IPS DF 6.9 (cell line): ENCODE measurements around the gene PRPF40A.

Source experiments
- DNase-seq: peaks from one replicate; pipeline ENCODE4 v3.0.0-alpha.2; 2013; ENCODE audit warnings: low read depth, low spot score
- H3K27ac ChIP-seq: one replicate; pipeline ENCODE4 v1.5.1; 2013; ENCODE audit warnings: low read length, control low read depth
- H3K27me3 ChIP-seq: 2 replicates; pipeline ENCODE4 v1.6.1; 2013; ENCODE audit warnings: mild to moderate bottlenecking, low read length; ENCODE audit not compliant: control insufficient read depth, insufficient read depth
- H3K36me3 ChIP-seq: 2 replicates; pipeline ENCODE4 v1.6.1; 2013; ENCODE audit warnings: low read length; ENCODE audit not compliant: control insufficient read depth, insufficient read depth
- H3K4me1 ChIP-seq: 2 replicates; pipeline ENCODE4 v1.6.1; 2013; ENCODE audit warnings: low read length; ENCODE audit not compliant: control insufficient read depth, insufficient read depth
- H3K4me3 ChIP-seq: 2 replicates; pipeline ENCODE4 v1.5.1; 2013; ENCODE audit warnings: mild to moderate bottlenecking, low read length
- H3K9me3 ChIP-seq: 2 replicates; pipeline ENCODE4 v1.6.1; 2013; ENCODE audit warnings: low read length, inconsistent platforms; ENCODE audit not compliant: control insufficient read depth, insufficient read depth
- WGBS: extraction: QIAGEN DNeasy Blood & Tissue Kit; methylation state at CpG from one replicate; pipeline ENCODE4 v1.1.7; 2013; ENCODE audit warnings: mixed read lengths, missing lambda C conversion rate; ENCODE audit not compliant: insufficient read length, insufficient coverage; 5-methylcytosine and 5-hydroxymethylcytosine counted together

Gene PRPF40A

GRCh38 chr2:152718076-152718908 lies 1.0 kb upstream of the PRPF40A start, which contains the start of gene ARL6IP6:
ARL6IP6 (plus strand) TSS chr2:152718620; CDS start chr2:152718625, 5 bp downstream.
- Histone ChIP-seq H3K27me3 (no peaks in the 10 kb centered on the region), H3K36me3 (no peaks in the 10 kb centered on the region; the same call in 1 of the 2 replicates), H3K9me3 (no peaks in the 10 kb centered on the region), H3K27ac (no peak within 1 kb of the TSS), H3K4me3 (peak within 1 kb of the TSS; percentile 91), H3K4me1 (no peaks in the 10 kb centered on the region)
- no CpG with 5 or more reads among the region's 87 CpGs for WGBS
- peak; percentile 63 for DNase-seq

GRCh38 chr2:152716805-152717227 lies 445 bp downstream of the PRPF40A start:
- Histone ChIP-seq H3K27me3 (no peaks in the 10 kb centered on the region), H3K4me1 (no peaks in the 10 kb centered on the region), H3K9me3 (no peaks in the 10 kb centered on the region), H3K4me3 (peak overlapping the region; percentile 91), H3K27ac (no peak overlapping the region), H3K36me3 (no peaks in the 10 kb centered on the region; the same call in 1 of the 2 replicates)
- no CpG with 5 or more reads among the region's 13 CpGs for WGBS
- no peak for DNase-seq

DNA sequence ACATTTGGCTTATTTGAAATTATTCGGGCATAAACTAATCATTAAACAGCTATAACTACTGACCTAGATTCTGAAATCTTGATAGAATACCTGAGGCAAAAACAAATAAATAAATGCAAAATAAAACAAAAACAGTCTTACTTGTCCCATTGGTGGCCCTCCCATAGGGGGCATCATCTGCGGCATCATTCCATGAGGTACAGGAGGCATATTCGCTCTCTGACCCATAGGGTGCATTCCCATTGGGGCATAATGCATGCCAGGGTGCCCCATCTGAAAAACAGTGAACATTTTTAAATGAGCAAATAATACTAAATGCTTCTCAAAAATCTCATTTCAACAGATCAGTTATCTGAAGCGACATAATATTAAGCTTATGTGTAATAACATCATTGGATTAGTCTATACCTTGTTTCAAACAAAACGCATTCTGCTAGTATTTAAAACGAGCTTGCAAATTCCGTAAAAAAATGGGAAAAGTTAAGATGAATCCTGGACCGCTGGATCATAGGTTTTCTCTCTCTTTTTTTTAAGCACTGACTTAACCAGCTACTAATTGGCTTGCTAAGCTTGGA lies 1.3 kb downstream of the PRPF40A start:
- peak overlapping the region; percentile 91; the same call in 1 of the 2 replicates for H3K4me3 ChIP-seq
- no CpG with 5 or more reads among the region's 8 CpGs for WGBS
- no peaks in the 10 kb centered on the region for H3K4me1 ChIP-seq
- H3K27me3 ChIP-seq, result no peaks in the 10 kb centered on the region
- no peak for DNase-seq
- no peaks in the 10 kb centered on the region; the same call in 1 of the 2 replicates for H3K36me3 ChIP-seq
- H3K9me3 ChIP-seq, result no peaks in the 10 kb centered on the region
- H3K27ac ChIP-seq, result no peak overlapping the region

- no peak overlapping the region for H3K27ac ChIP-seq
- H3K27me3 ChIP-seq, result no peaks in the 10 kb centered on the region
- no peak for DNase-seq
- no peak overlapping the region for H3K4me3 ChIP-seq
- no peaks in the 10 kb centered on the region for H3K4me1 ChIP-seq
- no peaks in the 10 kb centered on the region for H3K9me3 ChIP-seq
- no peaks in the 10 kb centered on the region; the same call in 1 of the 2 replicates for H3K36me3 ChIP-seq
- WGBS, result no CpG with 5 or more reads among the region's 1 CpG
Measured at GRCh38 chr2:152715112-152715511, 2.1 kb downstream of the PRPF40A start.

GRCh38 chr2:152710713-152711112 lies 6.5 kb downstream of the PRPF40A start:
- H3K27me3 ChIP-seq, result no peaks in the 10 kb centered on the region
- WGBS, result no CpG with 5 or more reads among the region's 2 CpGs
- no peaks in the 10 kb centered on the region for H3K9me3 ChIP-seq
- peaks cover 3% of the 10 kb centered on the region; the same call in 1 of the 2 replicates for H3K36me3 ChIP-seq
- H3K4me3 ChIP-seq, result no peak overlapping the region
- no peak for DNase-seq
- H3K27ac ChIP-seq, result no peak overlapping the region
- H3K4me1 ChIP-seq, result no peaks in the 10 kb centered on the region

DNA sequence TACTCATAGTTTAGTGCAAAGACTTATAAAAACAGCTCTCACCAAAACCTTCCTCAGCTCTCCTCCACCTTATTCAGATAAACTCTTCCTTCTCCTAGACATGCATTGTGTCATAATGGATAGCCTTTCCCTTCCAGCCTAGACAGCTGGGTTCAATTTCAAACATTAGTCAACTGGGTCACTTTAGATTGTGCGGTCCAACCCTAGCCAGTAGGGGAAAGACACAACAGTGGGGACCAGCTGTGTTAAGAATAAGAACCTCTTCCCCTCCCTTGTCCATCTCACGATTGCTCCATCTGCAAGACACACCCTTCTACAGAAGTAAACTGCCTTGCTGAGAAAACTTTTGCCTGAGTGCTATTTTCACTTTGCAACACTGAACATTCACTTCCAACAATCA lies 8.5 kb downstream of the PRPF40A start:
- H3K9me3 ChIP-seq, result no peaks in the 10 kb centered on the region
- no peak overlapping the region for H3K27ac ChIP-seq
- no peak for DNase-seq
- no peak overlapping the region for H3K4me3 ChIP-seq
- no peaks in the 10 kb centered on the region for H3K4me1 ChIP-seq
- WGBS, result no CpG with 5 or more reads among the region's 2 CpGs
- peaks cover 3% of the 10 kb centered on the region; the same call in 1 of the 2 replicates for H3K36me3 ChIP-seq
- no peaks in the 10 kb centered on the region for H3K27me3 ChIP-seq

DNA sequence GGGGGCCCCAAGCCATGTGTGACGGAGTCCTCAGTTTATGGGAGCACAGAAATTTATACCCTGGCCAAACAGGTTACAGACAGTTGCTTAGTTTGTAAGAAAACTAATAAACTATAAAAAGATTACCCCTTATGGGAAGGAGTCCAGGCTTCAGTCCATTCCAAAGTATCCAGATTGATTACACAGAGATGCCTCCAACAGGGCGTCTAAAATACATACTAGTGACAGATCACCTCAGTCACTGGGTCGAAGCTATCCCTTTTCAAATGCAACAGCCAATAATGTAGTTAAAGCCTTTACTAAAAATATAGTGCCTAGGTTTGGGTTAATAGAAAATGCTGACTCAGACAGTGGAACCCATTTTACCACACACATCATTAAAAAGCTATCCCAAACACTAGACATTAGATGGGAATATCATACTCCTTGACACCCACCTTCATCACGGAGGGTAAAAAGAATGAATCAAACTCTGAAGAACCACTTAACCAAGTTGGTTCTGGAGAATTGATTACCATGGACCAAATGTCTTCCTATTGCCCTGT lies 10.7 kb downstream of the PRPF40A start:
- H3K4me3 ChIP-seq, result no peak overlapping the region
- no peak for DNase-seq
- H3K27ac ChIP-seq, result no peak overlapping the region
- no peaks in the 10 kb centered on the region for H3K4me1 ChIP-seq
- WGBS, result no CpG with 5 or more reads among the region's 4 CpGs
- H3K27me3 ChIP-seq, result no peaks in the 10 kb centered on the region
- no peaks in the 10 kb centered on the region for H3K9me3 ChIP-seq
- H3K36me3 ChIP-seq, result peaks cover 9% of the 10 kb centered on the region; the same call in 1 of the 2 replicates

DNA sequence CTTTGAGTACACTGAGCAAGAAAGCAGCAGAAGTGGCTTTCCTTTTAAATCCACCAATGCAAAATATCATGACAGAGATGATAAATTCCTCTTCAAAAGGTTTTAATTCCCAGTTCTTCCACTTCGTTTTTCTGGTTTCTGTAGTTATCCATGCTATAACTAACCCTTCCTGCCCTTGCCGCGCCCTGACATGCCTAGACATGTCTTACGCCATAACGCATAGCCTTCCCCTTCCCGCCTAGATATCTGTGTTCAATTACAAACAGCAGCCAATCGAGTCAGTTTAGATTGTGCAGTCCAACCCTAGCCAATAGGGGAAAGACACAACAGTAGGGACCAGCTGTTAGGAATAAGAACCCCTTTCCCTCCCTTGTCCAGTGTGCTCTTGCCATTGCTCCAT lies 16.1 kb downstream of the PRPF40A start:
- H3K4me1 ChIP-seq, result no peaks in the 10 kb centered on the region
- H3K36me3 ChIP-seq, result peaks cover 6% of the 10 kb centered on the region; the same call in 1 of the 2 replicates
- H3K27ac ChIP-seq, result no peak overlapping the region
- no peak overlapping the region for H3K4me3 ChIP-seq
- no peaks in the 10 kb centered on the region for H3K27me3 ChIP-seq
- H3K9me3 ChIP-seq, result no peaks in the 10 kb centered on the region
- WGBS, result no CpG with 5 or more reads among the region's 7 CpGs
- no peak for DNase-seq

- no peaks in the 10 kb centered on the region; the same call in 1 of the 2 replicates for H3K36me3 ChIP-seq
- H3K4me3 ChIP-seq, result no peak overlapping the region
- H3K27me3 ChIP-seq, result no peaks in the 10 kb centered on the region
- no peak for DNase-seq
- H3K4me1 ChIP-seq, result no peaks in the 10 kb centered on the region
- no peak overlapping the region for H3K27ac ChIP-seq
- WGBS, result no CpG with 5 or more reads among the region's 1 CpG
- no peaks in the 10 kb centered on the region for H3K9me3 ChIP-seq
Measured at GRCh38 chr2:152696476-152696875, 20.8 kb downstream of the PRPF40A start.

- WGBS, result no CpG with 5 or more reads among the region's 3 CpGs
- no peak overlapping the region for H3K4me3 ChIP-seq
- no peak for DNase-seq
- H3K27me3 ChIP-seq, result no peaks in the 10 kb centered on the region
- no peaks in the 10 kb centered on the region for H3K9me3 ChIP-seq
- H3K36me3 ChIP-seq, result no peaks in the 10 kb centered on the region; the same call in 1 of the 2 replicates
- no peak overlapping the region for H3K27ac ChIP-seq
- H3K4me1 ChIP-seq, result no peaks in the 10 kb centered on the region
Measured at GRCh38 chr2:152695763-152696162, 21.5 kb downstream of the PRPF40A start.
